CD4-positive, alpha-beta T cell (primary cell): Measurements from ENCODE around the gene RARS2. TPM values are rescaled to one million over a fixed set of nuclear protein-coding genes. Genes with fewer than 3 reads are reported as not detected.

ENCODE experiments used
- total RNA-seq, 174 experiments: library from RNA in 2 of 174; stranded (reverse) in 2 of 174; gene quantifications; one replicate each; pipeline ENCODE4 v1.2.3 and lab custom pipeline; 2021 to 2026

The RARS2 gene
- total RNA-seq, 2 experiments from 2014 or later: 21.9 to 22.4 TPM

Other genes with a start within 250 kb of the RARS2 start
- gene C6orf163, start 245.2 kb downstream of the RARS2 start, total RNA-seq: 1 to 10 TPM in 1 of 2 experiments, under 1 TPM in 1; 0.93 to 1.4 TPM
- under 1 TPM in 1 of 2 experiments, not detected in 1; 0.11 TPM for gene CFAP206, start 182.0 kb downstream of the RARS2 start, total RNA-seq
- gene SLC35A1, start 117.0 kb downstream of the RARS2 start, total RNA-seq: 1 to 10 TPM; 3.8 to 4.9 TPM
- 10 to 100 TPM; 12.1 to 12.9 TPM for gene ORC3, start 148 bp upstream of the RARS2 start, total RNA-seq
- 10 to 100 TPM; 91.0 to 92.5 TPM for gene AKIRIN2, start 112.2 kb upstream of the RARS2 start, total RNA-seq